GOT3 (cell line): ENCODE measurements around the gene RPLP2.

Experiments used
- DNase-seq: peaks from one replicate; lab custom pipeline; 2025; ENCODE audit warnings: mixed read lengths; lab: John Stamatoyannopoulos, UW

RPLP2 gene

DNA sequence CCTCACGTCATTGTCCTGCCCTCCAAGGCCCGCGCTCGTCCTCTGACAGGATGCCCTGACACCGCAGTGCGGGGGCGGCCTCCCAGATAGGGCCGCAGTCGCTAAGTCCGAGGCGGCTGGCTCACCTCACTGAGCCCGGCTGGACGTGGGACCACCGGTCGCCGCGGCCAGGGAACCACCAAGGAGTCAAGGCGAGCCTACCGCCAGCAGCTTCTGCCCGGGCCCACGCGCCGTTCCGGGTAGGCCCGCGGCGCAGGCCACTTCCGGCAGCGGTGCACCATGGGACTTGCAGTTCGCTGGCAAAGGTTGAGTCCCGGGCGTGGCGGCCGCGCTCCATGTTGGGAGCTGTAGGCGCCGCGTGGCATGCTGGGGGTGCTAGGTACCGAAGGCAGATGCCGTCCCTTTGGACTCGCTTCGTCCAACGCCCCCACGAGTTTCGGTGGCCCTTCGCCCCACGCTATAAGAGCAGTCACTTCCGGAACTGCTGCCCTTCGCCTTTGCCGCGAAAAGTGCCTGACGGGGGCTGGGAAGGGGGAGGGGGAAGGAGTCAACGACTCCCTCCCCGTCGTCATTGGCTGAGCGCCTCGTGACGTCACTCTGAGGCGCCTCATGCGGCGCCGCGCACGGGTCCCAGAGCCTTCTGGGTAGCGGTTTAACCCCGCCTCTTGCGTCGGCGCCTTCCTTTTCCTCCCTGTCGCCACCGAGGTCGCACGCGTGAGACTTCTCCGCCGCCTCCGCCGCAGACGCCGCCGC is at the start of gene RPLP2:
Gene RPLP2, plus strand, starts transcription at position 681 of the 753 bp plus-strand sequence. CDS start 268 bp downstream, outside the sequence.
- peak; percentile 88 for DNase-seq

DNA sequence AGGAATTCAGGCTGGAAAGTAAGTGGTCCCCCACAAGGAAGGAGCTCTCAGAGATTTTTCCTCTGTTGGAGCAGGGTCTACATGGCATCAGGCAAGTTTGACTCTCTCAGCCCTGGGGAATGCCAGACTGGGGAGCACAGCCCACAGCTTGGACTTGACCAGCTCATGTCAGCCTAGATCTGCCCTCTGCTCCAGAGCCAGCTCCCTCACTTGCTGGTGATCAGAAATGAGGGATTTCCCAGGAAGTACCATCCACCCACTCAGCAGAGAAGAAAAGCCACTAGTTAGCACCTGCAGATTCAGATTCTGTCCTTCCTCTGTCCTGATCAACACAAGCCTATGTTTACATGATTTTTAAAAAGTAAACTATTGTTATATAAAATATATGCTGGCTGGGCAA is 49.5 kb upstream of the RPLP2 start:
- no peak for DNase-seq

DNA sequence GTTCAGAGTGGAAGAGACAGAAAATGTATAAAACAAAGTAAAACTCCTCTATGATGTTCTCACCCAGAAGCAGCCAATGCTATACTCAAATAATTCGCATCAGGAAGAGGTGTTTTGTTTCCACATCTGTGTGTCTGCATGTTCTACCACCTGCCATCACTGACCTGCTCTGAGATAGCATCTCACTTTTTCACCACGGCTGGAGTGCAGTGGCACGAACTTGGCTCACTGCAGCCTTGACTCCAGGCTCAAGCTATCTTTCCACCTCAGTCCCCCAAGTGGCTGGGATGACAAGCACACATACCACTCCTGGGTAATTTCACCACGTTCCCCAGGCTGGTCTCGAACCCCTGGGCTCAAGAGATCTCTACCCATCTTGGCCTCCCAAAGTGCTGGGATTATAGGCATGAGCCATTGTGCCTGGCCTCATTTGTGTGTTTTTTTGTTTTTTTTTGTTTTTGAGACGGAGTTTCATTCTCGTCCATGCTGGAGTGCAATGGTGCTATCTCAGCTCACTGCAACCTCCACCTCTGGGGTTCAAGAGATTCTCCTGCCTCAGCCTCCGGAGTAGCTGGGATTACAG is 48.1 kb upstream of the RPLP2 start:
- no peak for DNase-seq

DNA sequence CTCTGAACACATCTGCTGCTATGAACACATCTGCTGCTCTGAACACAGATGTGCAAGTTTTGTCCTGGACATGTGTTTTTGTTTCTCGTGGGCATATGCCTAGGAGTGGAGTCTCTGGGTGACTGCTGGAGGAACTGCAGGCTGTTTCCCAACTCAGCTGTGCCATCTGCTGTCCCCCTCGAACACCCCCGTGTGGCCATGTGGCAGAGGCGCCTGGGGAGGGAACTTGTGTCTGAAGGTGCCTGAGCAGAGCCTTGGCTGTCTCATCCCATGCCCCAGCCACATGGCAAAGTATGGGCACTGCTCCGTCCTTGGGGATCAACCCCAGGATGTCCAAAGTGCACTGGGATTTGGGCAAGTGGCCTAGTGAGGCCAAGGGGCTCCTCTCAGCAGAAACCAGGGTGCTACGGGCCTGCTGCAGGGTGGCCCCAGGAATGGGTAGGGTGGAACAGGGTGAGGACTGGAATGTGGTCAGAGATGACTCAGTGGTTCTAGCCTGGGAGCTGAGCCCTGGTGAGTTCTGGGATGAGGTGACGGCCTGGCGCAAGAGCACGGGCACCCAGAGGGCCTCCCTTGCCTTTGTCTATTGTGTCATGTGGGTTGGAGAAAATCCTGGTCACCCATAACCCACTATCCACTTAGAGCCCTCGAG is 47.2 kb upstream of the RPLP2 start:
- DNase-seq: no peak

DNA sequence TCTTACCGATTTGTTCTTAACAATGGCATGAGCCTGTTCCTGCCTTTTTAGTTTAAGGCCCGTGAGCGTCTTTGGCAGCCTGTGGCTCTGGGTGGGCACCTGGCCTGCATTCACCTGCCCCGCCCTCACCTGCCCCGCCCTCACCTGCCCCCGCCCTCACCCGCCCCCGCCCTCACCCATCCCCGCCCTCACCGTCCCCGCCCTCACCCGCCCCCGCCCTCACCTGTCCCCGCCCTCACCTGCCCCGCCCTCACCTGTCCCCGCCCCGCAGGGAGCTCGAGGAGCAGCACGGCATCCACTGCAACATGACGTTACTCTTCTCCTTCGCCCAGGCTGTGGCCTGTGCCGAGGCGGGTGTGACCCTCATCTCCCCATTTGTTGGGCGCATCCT is 46.7 kb upstream of the RPLP2 start:
- DNase-seq: no peak

DNA sequence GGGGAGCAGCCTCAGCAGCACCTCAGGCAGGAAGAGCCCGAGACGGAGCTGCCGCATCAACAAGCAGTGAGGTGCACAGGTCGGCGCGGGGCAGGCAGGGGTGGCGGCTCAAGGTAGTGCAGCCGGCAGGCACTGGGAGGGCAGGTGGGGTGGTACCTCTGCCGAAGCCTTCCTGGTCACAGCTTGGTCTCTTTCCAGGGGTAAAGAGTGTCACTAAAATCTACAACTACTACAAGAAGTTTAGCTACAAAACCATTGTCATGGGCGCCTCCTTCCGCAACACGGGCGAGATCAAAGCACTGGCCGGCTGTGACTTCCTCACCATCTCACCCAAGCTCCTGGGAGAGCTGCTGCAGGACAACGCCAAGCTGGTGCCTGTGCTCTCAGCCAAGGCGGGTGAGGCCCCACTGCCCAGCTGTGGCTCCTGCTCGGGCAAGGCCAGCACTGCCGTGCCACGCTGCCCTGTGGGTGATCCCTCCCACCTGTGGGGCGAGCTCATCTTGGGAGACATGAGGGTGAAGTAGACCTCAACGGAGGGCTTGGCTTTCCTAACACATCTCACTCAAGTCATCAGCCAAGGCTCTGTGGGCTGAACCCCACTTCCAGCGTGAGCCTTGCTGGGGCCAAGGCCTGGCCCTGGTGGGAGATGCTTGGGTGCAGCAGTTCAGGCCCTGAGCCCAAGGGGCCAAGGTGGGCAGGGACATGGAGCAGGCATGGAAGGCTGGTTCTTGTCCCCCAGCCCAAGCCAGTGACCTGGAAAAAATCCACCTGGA is 46.0 kb upstream of the RPLP2 start:
- no peak for DNase-seq

DNA sequence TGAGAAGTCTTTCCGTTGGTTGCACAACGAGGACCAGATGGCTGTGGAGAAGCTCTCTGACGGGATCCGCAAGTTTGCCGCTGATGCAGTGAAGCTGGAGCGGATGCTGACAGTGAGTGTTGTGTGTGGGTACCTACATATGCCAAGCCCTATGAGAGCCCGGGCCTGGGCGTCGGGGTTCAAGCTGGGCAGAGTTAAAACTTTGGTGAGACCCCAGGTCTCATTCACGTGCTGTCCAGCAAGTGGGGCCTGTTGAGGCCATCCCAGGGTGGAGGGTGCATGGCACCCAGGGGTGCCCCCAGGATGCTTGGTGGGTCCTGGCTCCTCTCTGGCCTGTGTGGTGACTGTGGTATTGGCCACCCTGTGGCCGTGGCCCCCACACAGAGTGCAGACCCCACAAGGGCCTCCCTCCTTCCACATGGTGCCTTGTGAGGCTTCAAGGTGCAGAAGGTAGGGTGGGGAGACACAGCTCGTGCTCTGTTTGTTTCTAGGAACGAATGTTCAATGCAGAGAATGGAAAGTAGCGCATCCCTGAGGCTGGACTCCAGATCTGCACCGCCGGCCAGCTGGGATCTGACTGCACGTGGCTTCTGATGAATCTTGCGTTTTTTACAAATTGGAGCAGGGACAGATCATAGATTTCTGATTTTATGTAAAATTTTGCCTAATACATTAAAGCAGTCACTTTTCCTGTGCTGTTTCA is 45.3 kb upstream of the RPLP2 start:
- DNase-seq: no peak

DNA sequence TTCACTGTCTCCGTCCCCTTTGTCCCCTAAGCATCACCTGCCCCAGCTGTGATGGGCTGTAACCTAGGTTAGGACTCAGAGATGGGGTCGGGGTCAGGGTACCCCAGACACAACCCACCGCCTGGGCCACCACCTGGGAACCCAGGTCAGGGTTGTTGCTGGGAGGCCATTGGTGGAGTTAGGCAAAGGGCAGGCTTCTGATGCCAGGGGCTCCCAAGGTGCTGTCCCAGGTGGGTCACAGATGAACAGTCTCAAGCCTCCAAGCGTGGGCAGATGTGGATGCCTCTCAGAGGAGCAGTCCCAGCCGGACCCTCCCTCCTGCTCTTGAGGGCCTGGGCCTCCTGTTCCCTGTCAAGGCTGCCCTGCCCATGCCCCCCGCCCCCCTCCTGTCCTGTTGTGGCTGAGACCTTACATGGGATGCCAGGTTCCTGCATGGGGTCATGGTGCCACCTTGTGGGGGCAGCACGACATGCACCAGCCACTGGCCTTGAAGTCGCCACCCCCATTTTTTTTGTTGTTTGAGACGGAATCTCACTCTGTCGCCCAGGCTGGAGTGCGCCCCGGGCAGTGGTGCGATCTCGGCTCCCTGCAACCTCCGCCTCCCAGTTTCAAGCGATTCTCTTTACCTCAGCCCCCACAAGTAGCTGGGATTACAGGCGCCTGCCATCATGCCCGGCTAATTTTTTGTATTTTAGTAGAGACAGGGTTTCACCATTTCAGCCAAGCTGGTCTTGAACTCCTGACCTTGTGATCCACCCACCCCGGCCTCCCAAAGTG is 44.6 kb upstream of the RPLP2 start:
- no peak for DNase-seq

DNA sequence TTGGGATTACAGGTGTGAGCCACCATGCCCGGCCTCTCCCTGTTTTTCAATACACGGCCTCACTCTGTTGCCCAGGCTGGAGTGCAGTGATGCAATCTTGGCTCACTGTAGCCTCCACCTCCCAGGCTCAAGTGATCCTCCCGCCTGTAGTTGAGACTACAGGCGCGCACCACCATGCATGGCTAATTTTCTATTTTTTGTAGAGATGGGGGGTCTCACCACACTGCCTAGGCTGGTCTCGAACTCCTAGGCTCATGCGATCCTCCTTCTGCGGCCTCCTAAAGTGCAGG is 44.0 kb upstream of the RPLP2 start:
- no peak for DNase-seq

DNA sequence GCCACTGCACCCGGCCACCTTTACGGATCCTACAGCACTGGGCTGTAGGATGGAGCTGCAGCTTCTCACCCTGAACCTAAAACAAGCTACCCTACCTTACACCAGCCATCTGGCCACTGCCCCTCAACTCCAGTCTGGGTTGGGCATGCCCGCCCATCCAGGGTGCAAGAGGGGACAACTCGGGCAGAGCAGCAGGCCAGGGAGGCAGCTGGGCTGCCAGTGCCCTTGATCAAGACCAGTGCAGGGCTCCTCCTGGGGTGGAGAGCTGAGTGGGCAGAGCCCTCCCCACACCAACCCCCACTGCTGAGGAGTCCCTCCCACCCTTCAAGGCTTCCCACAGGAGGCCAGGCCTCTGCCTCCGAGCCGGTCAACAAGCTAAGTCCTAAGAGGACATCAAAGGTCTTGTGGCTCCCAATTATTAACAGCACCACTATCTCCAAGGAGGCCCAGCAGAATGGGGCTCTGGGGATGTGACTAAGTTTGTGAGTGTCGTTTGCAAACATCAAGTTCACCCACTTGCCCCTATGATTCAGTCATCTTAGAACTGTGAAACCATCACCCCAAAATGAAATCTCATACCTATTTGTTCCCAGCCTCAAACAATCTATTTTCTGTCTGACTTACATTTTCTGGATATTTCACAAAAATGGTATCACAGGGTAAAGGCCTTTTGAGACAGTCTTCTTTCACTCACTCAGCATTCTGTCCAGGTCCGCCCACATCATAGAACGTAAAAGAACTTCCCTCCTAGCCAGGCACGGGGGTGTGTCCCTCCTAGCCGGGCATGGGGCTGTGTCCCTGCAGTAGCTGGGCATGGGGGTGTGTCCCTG is 43.4 kb upstream of the RPLP2 start:
- no peak for DNase-seq

DNA sequence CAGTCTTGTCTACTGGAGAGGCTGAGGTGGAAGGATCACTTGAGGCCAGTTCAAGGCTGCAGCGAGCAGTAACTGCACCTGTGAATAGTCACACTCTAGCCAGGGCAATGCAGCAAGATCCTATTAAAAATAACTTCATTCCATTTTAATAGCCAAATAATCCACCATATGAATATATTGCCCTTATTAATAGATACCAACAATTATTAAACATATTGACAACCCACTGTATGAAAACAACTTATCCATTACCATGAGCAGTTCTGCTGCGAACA is 42.9 kb upstream of the RPLP2 start:
- DNase-seq: no peak

DNA sequence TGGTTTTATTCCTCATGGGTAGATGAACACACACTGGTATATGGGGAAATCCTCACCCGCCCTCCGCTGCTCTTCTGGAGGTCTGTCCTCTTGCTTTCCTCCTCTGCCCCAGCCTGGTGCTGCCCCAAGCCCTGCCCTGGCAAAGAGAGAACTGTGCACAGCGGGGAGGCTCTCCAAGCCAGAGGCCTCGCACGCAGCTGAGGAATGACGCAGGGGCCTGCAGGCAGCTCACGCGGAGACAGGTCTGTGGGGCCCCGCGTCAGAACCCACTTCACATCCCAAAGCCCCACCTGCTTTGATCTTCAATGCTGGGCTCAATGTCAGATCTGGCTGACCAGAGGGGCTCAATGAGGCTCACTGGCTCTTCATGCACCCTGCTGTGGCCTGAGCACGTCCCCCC is 42.5 kb upstream of the RPLP2 start:
- no peak for DNase-seq

DNA sequence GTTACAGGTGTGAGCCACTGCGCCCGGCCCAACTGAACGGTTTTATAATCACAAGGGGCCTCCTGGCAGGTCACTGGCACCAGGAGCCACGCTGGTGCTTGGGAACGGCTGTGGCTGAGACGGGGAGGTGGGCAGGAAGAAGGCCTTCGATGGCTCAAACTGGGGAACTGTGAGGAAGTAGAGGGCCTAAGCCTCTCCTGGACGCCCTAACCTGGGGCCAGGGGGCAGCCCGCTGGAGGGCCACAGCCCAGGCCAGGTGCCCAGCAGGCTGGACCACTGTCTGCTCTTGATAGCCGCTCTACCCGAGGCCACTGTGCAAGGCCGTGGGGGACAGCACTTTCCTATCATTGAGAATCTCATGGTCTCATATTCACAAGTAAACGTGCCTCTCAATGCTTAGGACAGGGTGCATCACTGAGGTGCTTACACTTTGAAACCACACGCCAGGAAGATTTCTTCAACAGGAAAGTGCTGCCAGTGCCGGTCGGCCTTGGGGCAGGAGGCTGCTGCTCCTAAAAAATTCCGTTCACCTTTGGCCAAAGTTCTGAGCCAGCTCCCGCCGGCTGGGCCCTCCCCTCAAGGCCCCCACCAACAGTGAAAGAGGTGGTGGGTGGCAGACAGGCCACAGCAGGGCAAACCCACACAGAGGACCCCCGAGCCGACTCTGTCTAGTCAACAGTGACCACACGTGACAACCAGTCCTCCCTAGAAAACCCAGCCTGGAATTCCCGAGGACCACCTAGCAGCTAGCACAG is 39.7 kb upstream of the RPLP2 start:
- no peak for DNase-seq

DNA sequence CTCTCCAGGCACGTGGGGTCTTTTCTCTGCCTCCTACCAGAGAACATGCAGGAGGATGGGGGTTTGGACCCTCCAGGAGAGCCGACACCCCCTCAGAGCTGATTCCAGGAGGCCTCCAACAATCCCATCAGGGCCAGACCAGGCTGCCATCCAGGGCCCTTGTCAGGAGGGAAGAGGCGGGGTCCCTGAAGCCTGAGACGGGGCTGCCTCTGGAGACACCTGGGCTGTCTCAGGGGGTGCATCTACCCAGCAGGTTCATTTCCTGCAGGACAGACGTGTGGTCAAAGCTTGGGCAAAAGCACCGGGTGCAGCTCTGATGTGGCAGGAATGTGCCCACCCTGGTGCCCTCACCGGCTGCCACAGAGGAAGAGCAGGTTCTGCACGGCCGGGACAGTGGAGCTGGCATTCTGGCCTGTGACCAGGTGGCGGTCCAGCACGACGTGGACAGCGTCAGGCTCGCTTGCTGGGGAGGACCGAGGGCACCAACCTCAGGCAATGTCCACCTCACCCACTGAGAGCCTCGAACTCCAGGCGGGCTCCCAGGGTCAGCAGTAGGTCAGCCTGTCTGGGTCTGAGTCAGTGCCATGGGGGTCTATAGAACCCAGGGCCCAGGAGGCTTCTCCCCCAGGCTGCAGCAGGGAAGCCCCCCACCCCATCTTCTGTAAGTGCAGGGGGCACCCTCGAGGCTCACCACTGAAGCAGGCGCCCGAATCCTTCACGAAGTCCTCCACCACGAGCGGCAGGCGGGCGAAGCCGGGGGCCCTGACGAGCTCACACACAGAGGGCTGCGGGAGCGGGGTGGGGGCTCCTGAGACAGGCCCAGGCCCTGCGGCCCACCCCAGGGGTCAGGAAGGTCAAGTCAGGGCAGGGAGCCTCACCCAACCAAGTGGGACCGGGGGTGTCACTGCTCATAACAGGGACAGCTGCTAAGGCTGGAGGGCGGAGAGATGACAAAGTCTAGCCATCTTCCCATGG is 38.8 kb upstream of the RPLP2 start:
- DNase-seq: no peak

DNA sequence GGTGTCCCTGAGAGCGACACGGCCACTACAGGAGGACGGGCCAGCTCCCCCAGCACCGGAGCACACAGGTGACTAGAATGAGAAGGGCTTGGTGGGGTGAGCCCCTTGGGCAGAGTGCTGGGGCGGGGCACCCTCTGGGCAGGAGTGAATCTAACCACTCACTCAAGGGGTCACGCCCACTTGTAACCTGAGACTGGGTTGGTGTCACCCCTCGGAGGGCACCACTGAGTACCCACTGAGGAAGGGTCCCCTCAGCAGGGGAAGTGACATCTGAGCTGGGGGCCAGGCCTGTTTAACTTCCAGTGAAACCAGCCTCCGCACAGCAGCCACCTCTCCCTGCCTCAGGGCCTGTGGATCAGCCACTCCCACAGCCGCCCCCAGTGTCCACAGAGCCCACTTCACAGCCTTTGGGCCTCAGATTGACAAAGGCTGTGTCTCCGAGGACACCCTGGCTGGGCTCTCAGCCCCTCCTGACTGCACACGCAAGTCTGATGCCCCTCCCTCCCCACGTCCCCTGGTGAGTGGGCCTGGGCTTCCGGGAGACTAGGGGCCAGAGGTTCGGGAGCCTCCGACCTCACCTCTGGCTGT is 38.1 kb upstream of the RPLP2 start:
- DNase-seq: no peak

DNA sequence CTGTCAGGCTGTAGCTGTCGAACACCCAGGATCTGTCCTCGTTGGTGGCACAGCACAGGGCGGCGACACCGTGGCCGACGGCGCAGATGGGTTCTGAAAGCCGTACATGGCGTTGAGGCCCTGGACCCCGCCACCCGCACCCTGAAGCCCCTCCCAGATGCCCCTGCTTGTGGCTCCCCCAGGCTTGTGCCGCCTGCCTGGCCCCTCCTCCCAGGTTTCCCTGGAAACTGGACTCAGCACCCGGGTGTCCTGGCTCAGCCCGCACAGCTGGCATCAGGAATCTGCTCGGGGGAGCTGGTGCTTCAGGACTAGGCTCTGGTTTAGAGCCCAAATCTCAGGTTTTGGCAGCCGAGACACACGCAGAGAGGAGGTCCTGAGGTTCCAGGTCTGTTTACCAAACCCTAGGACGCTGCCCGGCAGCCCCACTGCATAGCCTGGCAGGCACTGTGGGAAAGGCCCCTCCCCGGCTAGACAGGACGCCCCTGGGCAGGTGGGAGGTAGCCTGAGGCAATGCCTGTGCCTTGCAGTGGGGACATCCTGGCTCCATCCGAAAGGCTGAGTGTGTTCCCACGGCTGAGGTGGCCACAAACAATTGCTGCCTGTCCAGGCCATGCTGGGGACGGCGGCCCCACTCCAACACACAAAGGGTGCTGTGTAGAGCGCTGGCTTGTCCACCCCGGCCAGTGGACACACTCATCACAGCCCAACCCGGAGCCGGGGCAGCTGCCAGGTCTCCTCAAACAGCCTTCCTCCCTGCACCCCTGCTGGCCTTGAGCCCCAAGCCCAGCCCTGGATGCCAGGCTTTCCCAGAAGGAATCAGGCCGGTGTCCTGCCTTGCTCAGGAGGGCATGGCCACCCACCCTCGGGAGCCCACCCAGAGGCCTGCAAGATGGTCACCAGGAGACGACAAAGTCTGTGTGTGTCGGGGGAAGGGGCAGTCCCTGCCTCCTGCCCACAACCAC is 37.1 kb upstream of the RPLP2 start:
- DNase-seq: no peak

DNA sequence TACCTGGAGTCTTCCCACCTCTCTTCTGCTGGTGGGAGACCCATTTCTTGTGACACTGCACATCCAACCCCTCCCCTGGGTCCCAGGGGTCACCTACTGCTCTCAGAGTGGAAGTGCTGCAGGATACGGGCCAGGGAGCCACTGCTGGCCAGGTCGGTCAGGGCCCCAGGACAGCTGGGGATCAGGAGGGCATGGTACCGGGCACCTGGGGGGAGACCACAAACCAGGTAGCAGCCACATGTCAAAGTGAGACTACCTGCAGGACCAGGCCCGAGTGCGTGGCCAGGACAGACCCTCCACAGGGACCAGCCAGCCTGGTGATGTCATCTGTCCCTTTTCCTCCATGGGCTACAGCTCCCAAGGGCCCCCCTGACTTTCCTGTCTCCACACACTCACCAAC is 36.3 kb upstream of the RPLP2 start:
- DNase-seq: no peak
